HG03060 (cell line): ENCODE measurements around the gene FGD5.

Experiments used
- ATAC-seq: cut with Tn5 transposase; IDR thresholded peaks from one replicate; pipeline ENCODE4 v1.9.1; 2021; ENCODE audit warnings: low read depth, moderate number of reproducible peaks; ENCODE audit not compliant: unreplicated experiment

The FGD5 gene

GRCh38 chr3:14959359-14959943 lies 140.7 kb downstream of the FGD5 start:
- ATAC-seq = no peak

DNA sequence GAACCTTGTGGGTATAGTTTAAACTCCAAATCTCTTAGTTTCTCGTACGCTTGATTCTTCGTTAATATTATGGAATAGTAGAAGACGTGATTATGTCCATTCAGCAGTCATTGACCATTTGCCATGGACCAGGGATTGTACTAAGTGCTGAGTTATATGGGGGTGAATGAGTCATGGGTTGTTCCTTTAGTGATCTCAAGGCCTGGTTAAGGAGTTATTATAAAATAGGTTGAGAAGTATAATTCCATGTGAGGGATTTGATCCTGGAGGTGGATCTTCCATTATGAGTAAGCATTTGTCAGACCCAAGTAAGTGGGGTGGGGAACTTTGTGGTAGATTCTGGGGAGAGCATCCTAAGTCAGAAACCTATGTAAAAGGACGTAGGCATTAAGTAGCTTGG lies 144.0 kb downstream of the FGD5 start:
- ATAC-seq = no peak

- ATAC-seq = no peak
Observed at GRCh38 chr3:14967285-14967684, 148.5 kb downstream of the FGD5 start.

DNA sequence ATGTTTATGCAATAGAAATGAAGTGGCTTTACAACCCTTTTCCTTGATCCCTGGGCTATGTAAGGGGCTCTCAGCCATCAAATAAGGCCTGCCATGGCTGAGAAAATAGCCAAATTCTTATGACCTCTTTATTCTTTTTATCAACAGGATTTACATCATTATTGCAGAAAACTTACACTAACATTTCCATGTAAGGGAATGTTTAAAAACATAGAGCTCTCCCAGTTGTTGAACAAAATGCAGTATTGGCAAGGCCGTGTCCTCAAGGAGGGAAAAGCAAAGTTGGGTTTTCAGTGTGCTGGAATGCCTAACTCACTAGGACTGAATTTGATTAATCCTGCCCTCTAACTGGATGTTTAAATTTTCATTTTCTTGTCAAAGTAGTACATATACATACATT lies 150.9 kb downstream of the FGD5 start:
- ATAC-seq = no peak

DNA sequence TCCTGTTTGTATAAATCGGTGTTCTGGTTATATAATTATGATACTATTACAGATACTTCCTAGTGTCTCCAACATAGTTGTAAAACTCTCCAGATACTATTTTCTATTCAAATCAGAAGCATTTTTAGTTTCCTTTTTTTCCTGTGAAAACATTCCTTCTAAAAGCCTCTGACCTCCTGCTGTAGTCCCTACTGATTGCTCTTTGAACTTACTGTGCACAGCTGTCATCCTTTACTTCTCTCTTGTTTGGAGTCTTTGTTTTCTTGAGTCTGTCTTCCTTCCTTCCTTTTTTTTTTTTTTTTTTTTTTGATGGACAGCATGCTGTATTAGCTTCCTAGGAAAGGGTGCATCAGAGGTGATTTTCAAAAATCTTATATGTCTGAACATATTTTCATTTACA lies 157.6 kb downstream of the FGD5 start:
- no peak for ATAC-seq

DNA sequence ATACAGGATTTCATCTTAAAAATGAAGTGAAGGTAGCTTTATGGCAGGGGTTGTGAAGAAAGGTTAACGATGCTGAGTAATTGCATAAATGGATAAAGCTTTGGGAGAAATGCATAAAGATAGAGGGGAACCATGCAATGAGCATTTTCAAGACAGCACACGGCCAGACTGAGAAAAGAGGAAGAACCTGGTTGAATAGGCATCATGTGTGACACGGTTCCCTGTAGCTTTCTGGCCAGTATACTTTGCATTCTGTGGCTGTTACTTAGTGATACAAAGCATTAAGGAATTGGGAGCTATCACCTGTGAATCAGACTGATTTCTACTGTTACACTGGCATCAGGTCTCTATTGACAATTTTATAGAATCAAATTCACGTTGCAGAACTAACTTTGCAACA lies 161.9 kb downstream of the FGD5 start:
- peak; percentile 62 for ATAC-seq
